Measurements from ENCODE around the gene SLIT1.

DNA sequence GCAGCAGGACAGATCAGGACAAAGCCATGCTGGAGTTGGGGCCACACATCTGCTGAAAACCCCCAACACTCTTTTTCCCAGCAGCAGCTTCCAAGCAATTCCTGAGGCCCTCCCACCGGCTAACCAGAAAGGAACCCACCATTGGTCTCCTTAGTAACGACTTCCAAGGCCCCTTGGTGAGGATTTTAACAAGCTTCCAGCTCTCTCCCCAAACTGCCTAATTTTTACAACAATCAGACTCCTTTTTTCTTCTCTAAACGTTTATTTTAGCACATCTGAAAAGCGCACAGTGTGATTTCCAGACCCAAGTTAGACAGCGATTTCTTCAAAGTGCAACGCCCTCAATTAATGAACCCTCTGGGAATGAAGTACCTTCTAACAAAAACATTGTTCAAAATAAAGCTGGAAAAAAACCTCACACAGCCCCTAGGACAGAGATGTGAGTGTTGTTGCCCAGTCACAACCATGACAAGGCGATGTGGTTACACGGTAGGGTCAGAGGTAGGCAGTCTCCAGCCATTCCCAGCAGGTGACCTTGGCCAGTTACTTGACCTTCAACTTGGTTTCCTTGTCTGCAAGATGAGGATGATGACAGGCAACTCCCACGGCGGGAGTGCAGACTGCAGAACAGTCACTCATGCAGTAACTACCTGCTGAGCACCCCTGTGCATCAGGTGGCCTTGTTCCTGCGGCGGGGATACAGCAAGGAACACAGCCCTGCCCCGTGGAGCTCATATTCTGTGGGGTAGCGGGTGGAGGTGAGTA is 82.3 kb downstream of the SLIT1 start:
- TF ChIP-seq, protein P1, sequence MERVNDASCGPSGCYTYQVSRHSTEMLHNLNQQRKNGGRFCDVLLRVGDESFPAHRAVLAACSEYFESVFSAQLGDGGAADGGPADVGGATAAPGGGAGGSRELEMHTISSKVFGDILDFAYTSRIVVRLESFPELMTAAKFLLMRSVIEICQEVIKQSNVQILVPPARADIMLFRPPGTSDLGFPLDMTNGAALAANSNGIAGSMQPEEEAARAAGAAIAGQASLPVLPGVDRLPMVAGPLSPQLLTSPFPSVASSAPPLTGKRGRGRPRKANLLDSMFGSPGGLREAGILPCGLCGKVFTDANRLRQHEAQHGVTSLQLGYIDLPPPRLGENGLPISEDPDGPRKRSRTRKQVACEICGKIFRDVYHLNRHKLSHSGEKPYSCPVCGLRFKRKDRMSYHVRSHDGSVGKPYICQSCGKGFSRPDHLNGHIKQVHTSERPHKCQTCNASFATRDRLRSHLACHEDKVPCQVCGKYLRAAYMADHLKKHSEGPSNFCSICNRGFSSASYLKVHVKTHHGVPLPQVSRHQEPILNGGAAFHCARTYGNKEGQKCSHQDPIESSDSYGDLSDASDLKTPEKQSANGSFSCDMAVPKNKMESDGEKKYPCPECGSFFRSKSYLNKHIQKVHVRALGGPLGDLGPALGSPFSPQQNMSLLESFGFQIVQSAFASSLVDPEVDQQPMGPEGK (CRISPR knock-in tag; IDR thresholded peaks at IDR 0.05; ENCODE audit: borderline replicate concordance) = no peak
- TF ChIP-seq GLIS3 (CRISPR knock-in tag; IDR thresholded peaks at IDR 0.05) (no peak), RARB (CRISPR knock-in tag; IDR thresholded peaks at IDR 0.05) (no peak), ZFP3 (CRISPR knock-in tag; IDR thresholded peaks at IDR 0.05) (no peak), ISL1 (CRISPR knock-in tag; IDR thresholded peaks at IDR 0.05) (no peak), ARNTL (CRISPR knock-in tag; IDR thresholded peaks at IDR 0.05; ENCODE audit: borderline replicate concordance, low read depth) (no peak), ZNF70 (CRISPR knock-in tag; IDR thresholded peaks at IDR 0.05) (no peak), ZNF565 (CRISPR knock-in tag; conservative IDR thresholded peaks at IDR 0.05; ENCODE audit: low read depth) (no peak)
- TF ChIP-seq, protein P2, sequence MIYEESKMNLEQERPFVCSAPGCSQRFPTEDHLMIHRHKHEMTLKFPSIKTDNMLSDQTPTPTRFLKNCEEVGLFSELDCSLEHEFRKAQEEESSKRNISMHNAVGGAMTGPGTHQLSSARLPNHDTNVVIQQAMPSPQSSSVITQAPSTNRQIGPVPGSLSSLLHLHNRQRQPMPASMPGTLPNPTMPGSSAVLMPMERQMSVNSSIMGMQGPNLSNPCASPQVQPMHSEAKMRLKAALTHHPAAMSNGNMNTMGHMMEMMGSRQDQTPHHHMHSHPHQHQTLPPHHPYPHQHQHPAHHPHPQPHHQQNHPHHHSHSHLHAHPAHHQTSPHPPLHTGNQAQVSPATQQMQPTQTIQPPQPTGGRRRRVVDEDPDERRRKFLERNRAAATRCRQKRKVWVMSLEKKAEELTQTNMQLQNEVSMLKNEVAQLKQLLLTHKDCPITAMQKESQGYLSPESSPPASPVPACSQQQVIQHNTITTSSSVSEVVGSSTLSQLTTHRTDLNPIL (CRISPR knock-in tag; IDR thresholded peaks at IDR 0.05; ENCODE audit: low read depth) = no peak
- TF ChIP-seq, protein P3, sequence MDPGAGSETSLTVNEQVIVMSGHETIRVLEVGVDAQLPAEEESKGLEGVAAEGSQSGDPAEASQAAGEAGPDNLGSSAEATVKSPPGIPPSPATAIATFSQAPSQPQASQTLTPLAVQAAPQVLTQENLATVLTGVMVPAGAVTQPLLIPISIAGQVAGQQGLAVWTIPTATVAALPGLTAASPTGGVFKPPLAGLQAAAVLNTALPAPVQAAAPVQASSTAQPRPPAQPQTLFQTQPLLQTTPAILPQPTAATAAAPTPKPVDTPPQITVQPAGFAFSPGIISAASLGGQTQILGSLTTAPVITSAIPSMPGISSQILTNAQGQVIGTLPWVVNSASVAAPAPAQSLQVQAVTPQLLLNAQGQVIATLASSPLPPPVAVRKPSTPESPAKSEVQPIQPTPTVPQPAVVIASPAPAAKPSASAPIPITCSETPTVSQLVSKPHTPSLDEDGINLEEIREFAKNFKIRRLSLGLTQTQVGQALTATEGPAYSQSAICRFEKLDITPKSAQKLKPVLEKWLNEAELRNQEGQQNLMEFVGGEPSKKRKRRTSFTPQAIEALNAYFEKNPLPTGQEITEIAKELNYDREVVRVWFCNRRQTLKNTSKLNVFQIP (CRISPR knock-in tag; IDR thresholded peaks at IDR 0.05; ENCODE audit: borderline replicate concordance, low read depth) = no peak
